ENCODE data around the gene HELB. TPM values are rescaled to one million over a fixed set of nuclear protein-coding genes. Genes with fewer than 3 reads are reported as not detected.

The HELB gene
- total and polyA plus RNA-seq, 2 of the 8 experiments (the other 6 are each of a cell fraction or from before 2014, with no cell fraction given): 1.8 to 7.6 TPM

DNA sequence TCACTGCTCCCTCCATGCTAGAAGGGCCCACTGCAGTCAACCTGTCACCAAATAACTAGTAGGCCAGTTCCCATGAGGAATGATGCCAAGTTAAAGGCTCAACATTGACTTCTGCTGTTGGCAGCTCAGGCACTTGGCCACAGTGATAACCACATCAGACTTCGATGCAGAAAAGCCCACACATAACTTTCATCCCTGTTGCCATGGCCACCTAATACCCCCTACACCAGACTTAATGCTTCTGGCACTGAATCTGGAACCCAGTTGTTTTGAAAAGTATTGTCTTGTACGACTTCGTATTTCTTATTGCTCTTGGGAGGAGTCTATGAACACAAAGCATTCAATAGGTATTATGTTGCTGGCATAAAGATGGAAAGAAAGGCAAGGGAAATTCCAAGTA, 44.3 kb upstream of the HELB start (continued):
- TF ChIP-seq FOSL1 (IDR thresholded peaks at IDR 0.05; ENCODE audit: insufficient read depth, low read depth, low read length): no peak
- no peak for TF ChIP-seq CTBP2 (IDR thresholded peaks at IDR 0.05; ENCODE audit: borderline replicate concordance, insufficient read depth, insufficient read length, low read length)
- no peak for TF ChIP-seq HDAC6 (IDR thresholded peaks at IDR 0.05; ENCODE audit: low read depth, low read length)
